Calu3 (cell line): ENCODE measurements around the gene PLEKHA6. TPM values are rescaled to one million over a fixed set of nuclear protein-coding genes. Genes with fewer than 3 reads are reported as not detected.

Experiments
- BruUV-seq: library from RNA; stranded (reverse); fragments of 400-500 nt; replicated peaks from 2 replicates; lab custom pipeline; 2021; lab: Mats Ljungman, UMichigan
- CTCF ChIA-PET: fragments of 300-600 bp; sonication (Branson Sonifier 250); formaldehyde crosslinking; loops from one replicate; lab custom pipeline; 2022; ENCODE audit warnings: antibody characterized with exemption; lab: Charles Lee
- DNase-seq: peaks from one replicate; pipeline ENCODE4 v3.0.0; 2022
- H3K27ac Mint-ChIP-seq: one replicate; pipeline ENCODE4 v1.8.0; 2022; ENCODE audit warnings: mixed read lengths; ENCODE audit not compliant: unreplicated experiment
- H3K27me3 Mint-ChIP-seq: one replicate; pipeline ENCODE4 v1.8.0; 2022; ENCODE audit warnings: mixed read lengths; ENCODE audit not compliant: unreplicated experiment
- H3K36me3 Mint-ChIP-seq: one replicate; pipeline ENCODE4 v1.8.0; 2022; ENCODE audit warnings: mild to moderate bottlenecking, moderate library complexity, mixed read lengths; ENCODE audit not compliant: insufficient read depth, unreplicated experiment
- H3K4me1 Mint-ChIP-seq: one replicate; pipeline ENCODE4 v1.8.0; 2022; ENCODE audit warnings: mild to moderate bottlenecking, low read depth, mixed read lengths; ENCODE audit not compliant: unreplicated experiment
- H3K4me3 Mint-ChIP-seq: one replicate; pipeline ENCODE4 v1.8.0; 2022; ENCODE audit warnings: mild to moderate bottlenecking, low read depth, moderate library complexity, mixed read lengths; ENCODE audit not compliant: unreplicated experiment
- H3K9me3 Mint-ChIP-seq: one replicate; pipeline ENCODE4 v1.8.0; 2022; ENCODE audit warnings: low read depth, mixed read lengths; ENCODE audit not compliant: unreplicated experiment
- CTCF ChIP-seq: fragments of 200-600 bp; IDR thresholded peaks from one replicate; pipeline ENCODE4 v1.8.0; 2022; ENCODE audit warnings: antibody characterized with exemption; ENCODE audit not compliant: unreplicated experiment
- intact Hi-C: fragments of 100-400 bp; cut with micrococcal nuclease; formaldehyde crosslinking; loops from one replicate; pipeline ENCODE4 v1.10.0; 2022; ENCODE audit not compliant: unreplicated experiment
- total RNA-seq: library from RNA; stranded (reverse); gene quantifications from 2 replicates; pipeline ENCODE4 v1.2.3, GENCODE V29; 2022

The PLEKHA6 gene
- total RNA-seq, 1 experiment from 2014 or later = 101 TPM

GRCh38 chr1:204199579-204199978 is 160.2 kb downstream of the PLEKHA6 start:
- DNase-seq = no peak
- no peaks in the 10 kb centered on the region for H3K27me3 Mint-ChIP-seq
- TF ChIP-seq CTCF = no peak
- H3K36me3 Mint-ChIP-seq = peaks cover 8% of the 10 kb centered on the region
- H3K27ac Mint-ChIP-seq = no peak overlapping the region
- no peak overlapping the region for H3K4me3 Mint-ChIP-seq
- intact Hi-C loops = loop anchor here (5.0 kb wide), 1 partner anchor 337 kb away; the partner anchor contains the start of gene SNRPE
- peaks cover 4% of the 10 kb centered on the region for H3K9me3 Mint-ChIP-seq
- H3K4me1 Mint-ChIP-seq = peaks cover 43% of the 10 kb centered on the region
- no TSS peak for BruUV-seq
- CTCF ChIA-PET = interaction anchor here (1.0 to 1.8 kb wide), 3 partner anchors 32 to 199 kb away, joined by 5 to 7 read pairs (median 6); no protein-coding TSS in a partner anchor

- BruUV-seq = no TSS peak
- H3K4me3 Mint-ChIP-seq = no peak overlapping the region
- DNase-seq = peak; percentile 81
- H3K27me3 Mint-ChIP-seq = no peaks in the 10 kb centered on the region
- H3K36me3 Mint-ChIP-seq = peaks cover 8% of the 10 kb centered on the region
- H3K9me3 Mint-ChIP-seq = peaks cover 4% of the 10 kb centered on the region
- H3K4me1 Mint-ChIP-seq = peaks cover 34% of the 10 kb centered on the region
- CTCF ChIA-PET = interaction anchor here (0.5 to 3.3 kb wide), 21 partner anchors 8 to 336 kb away, joined by 3 to 58 read pairs (median 5); partner anchors contain the start of genes ETNK2 and GOLT1A
- intact Hi-C loops = loop anchor here (1.0 to 5.0 kb wide), 2 partner anchors 36 to 336 kb away; partner anchors contain the start of gene SNRPE
- no peak overlapping the region for H3K27ac Mint-ChIP-seq
- peak; percentile 32 for TF ChIP-seq CTCF
Measured at GRCh38 chr1:204198348-204199340, 161.1 kb downstream of the PLEKHA6 start.

- Mint-ChIP-seq H3K4me3 (no peak overlapping the region), H3K27me3 (peaks cover 14% of the 10 kb centered on the region), H3K4me1 (peaks cover 37% of the 10 kb centered on the region), H3K9me3 (peaks cover 4% of the 10 kb centered on the region), H3K36me3 (peaks cover 8% of the 10 kb centered on the region), H3K27ac (no peak overlapping the region)
- CTCF ChIA-PET = interaction anchor here (3.3 kb wide), 1 partner anchor 34 kb away, joined by 58 read pairs; no protein-coding TSS in a partner anchor
- DNase-seq = no peak
- intact Hi-C loops = loop anchor here (5.0 kb wide), 1 partner anchor 335 kb away; the partner anchor contains the start of gene SNRPE
- BruUV-seq = no TSS peak
- no peak for TF ChIP-seq CTCF
Measured at GRCh38 chr1:204197068-204197467, 162.7 kb downstream of the PLEKHA6 start.

GRCh38 chr1:204196068-204196795 is 163.5 kb downstream of the PLEKHA6 start, which contains the start of gene KISS1:
Gene KISS1, minus strand, starts transcription at chr1:204196491. Its CDS starts 3,615 bp downstream, at chr1:204192876.
- Mint-ChIP-seq H3K27ac (no peak within 1 kb of the TSS), H3K36me3 (peaks cover 8% of the 10 kb centered on the region), H3K4me1 (peaks cover 37% of the 10 kb centered on the region), H3K9me3 (peaks cover 4% of the 10 kb centered on the region), H3K27me3 (peaks cover 14% of the 10 kb centered on the region), H3K4me3 (no peak within 1 kb of the TSS)
- intact Hi-C loops = loop anchor here (5.0 kb wide), 1 partner anchor 334 kb away; the partner anchor contains the start of gene SNRPE
- no peak for DNase-seq
- no peak for TF ChIP-seq CTCF
- CTCF ChIA-PET = interaction anchor here (0.6 to 3.3 kb wide), 2 partner anchors 33 to 57 kb away, joined by 3 to 58 read pairs; no protein-coding TSS in a partner anchor
- no TSS peak for BruUV-seq
